HAP-1 (cell line): Measurements from ENCODE around the gene PALLD.
A peak's percentile ranks its signal among the peaks of the same experiment; 100 is the strongest.

Experiments used
- DNase-seq, 2 experiments: peaks; one replicate each; pipeline ENCODE4 v3.0.0-alpha.2; 2016 to 2020; ENCODE audit warnings: low spot score in 2 of 2
- H3K27me3 ChIP-seq: fragments of 250-450 bp; sonication (Bioruptor Pico); 2 replicates; pipeline ENCODE4 v1.5.1; 2020; ENCODE audit warnings: low read depth, mild to moderate bottlenecking, moderate library complexity
- H3K36me3 ChIP-seq: fragments of 250-450 bp; sonication (Bioruptor Pico); replicated peaks from 2 replicates; pipeline ENCODE4 v1.5.1; 2020; ENCODE audit warnings: mild to moderate bottlenecking
- H3K4me1 ChIP-seq: fragments of 250-450 bp; sonication (Bioruptor Pico); 2 replicates; pipeline ENCODE4 v1.5.1; 2020; ENCODE audit warnings: mild to moderate bottlenecking
- H3K4me3 ChIP-seq: fragments of 250-450 bp; sonication (Bioruptor Pico); 2 replicates; pipeline ENCODE4 v1.5.1; 2020; ENCODE audit warnings: mild to moderate bottlenecking, moderate library complexity
- H3K9me3 ChIP-seq: fragments of 250-450 bp; sonication (Bioruptor Pico); 2 replicates; pipeline ENCODE4 v1.5.1; 2020; ENCODE audit warnings: mild to moderate bottlenecking, moderate library complexity
- in situ Hi-C: fragments of 300-500 bp; cut with MboI; formaldehyde crosslinking; loops from 3 replicates; pipeline ENCODE4 v1.14.3; 2020; ENCODE audit warnings: low sequenced_read_pairs, inconsistent platforms, mixed read lengths

PALLD gene

GRCh38 chr4:168859888-168860694 lies 363.2 kb downstream of the PALLD start:
- DNase-seq = no peak
- H3K4me3 ChIP-seq = no peak overlapping the region
- no peaks in the 10 kb centered on the region for H3K27me3 ChIP-seq
- no peaks in the 10 kb centered on the region for H3K4me1 ChIP-seq
- in situ Hi-C loops = no loop called here
- H3K36me3 ChIP-seq = 0 out of 2 replicates have a peak, but pooled peaks cover 5% of the 10 kb centered on the region
- no peaks in the 10 kb centered on the region for H3K9me3 ChIP-seq

GRCh38 chr4:168860827-168861226 lies 364.0 kb downstream of the PALLD start:
- in situ Hi-C loops = no loop called here
- H3K27me3 ChIP-seq = no peaks in the 10 kb centered on the region
- no peaks in the 10 kb centered on the region for H3K4me1 ChIP-seq
- no peaks in the 10 kb centered on the region for H3K9me3 ChIP-seq
- DNase-seq = no peak
- H3K36me3 ChIP-seq = no peaks in the 10 kb centered on the region
- no peak overlapping the region for H3K4me3 ChIP-seq

DNA sequence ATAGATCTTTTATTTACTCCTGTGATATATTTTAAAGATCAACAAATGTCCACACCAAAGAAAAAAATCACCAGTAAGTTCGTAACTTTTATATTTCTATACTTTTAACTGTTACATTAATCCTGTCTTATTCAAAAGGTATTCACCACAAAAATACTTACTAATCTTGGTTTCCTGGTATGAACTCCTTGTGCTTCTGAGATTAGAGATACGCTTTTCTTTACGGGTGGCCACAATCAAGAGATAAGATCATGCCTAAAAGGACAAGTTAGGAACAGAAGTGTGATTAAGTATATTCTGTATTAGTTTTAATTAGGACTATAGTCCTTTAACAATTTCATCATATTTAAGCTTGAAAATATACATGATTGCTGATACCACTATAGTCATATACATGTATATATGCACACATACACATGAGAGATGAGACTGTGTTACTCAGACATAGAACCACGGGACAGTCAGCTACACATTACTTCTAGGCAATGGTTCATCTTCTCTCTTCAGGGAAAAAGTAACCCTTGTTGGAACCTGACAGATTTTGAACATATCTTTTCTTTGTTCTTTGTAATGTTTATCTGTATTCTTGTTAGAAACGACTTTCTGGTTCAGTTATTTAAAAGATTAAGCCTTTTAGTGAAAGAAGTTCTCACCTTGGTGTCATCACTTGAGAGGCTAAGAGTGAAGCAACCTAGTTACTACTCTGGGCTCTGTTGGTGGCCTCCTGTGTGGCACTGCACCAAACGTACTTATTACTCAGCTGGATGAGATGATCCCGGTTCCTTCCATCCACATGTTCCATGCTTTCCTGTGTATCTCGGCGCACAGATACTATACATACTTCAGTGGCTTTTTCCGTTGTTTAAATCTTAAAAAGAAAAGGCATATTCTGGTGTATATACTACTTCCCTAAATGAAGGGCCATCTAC lies 367.1 kb downstream of the PALLD start:
- Histone ChIP-seq H3K36me3 (no peaks in the 10 kb centered on the region), H3K4me1 (no peaks in the 10 kb centered on the region), H3K27me3 (no peaks in the 10 kb centered on the region), H3K4me3 (no peak overlapping the region), H3K9me3 (no peaks in the 10 kb centered on the region)
- no peak for DNase-seq
- in situ Hi-C loops = no loop called here

GRCh38 chr4:168864821-168865541 lies 368.1 kb downstream of the PALLD start:
- peak; percentile 20 to 22 for DNase-seq
- in situ Hi-C loops = no loop called here
- Histone ChIP-seq H3K4me1 (no peaks in the 10 kb centered on the region), H3K9me3 (no peaks in the 10 kb centered on the region), H3K4me3 (no peak overlapping the region), H3K27me3 (no peaks in the 10 kb centered on the region), H3K36me3 (no peaks in the 10 kb centered on the region)

- Histone ChIP-seq H3K9me3 (no peaks in the 10 kb centered on the region), H3K4me1 (no peaks in the 10 kb centered on the region), H3K36me3 (no peaks in the 10 kb centered on the region), H3K27me3 (no peaks in the 10 kb centered on the region), H3K4me3 (no peak overlapping the region)
- in situ Hi-C loops = no loop called here
- no peak for DNase-seq
Observed at GRCh38 chr4:168865854-168866253, 369.0 kb downstream of the PALLD start.

DNA sequence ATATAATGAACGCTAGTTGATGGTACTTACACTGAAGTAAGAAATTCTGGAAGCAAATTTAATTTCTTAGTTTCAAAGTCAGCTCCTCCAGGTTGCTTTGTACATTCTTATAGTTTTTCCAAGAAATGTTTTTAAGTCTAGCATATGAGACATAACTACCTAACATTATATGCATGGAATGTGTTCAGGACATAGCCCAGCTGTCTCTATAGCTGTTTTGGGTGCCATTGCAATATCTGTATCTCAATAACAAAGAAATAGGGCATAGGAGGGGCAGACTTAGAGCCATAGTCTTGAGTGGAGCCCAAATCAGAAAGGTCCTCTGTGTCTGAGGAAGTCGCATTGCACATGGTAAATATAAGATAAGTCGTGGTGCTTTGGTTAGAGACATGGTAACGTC lies 369.8 kb downstream of the PALLD start:
- Histone ChIP-seq H3K36me3 (no peaks in the 10 kb centered on the region), H3K4me1 (peaks cover under 1% of the 10 kb centered on the region; the same call in 1 of the 2 replicates), H3K4me3 (no peak overlapping the region), H3K9me3 (no peaks in the 10 kb centered on the region), H3K27me3 (no peaks in the 10 kb centered on the region)
- in situ Hi-C loops = no loop called here
- DNase-seq = no peak

DNA sequence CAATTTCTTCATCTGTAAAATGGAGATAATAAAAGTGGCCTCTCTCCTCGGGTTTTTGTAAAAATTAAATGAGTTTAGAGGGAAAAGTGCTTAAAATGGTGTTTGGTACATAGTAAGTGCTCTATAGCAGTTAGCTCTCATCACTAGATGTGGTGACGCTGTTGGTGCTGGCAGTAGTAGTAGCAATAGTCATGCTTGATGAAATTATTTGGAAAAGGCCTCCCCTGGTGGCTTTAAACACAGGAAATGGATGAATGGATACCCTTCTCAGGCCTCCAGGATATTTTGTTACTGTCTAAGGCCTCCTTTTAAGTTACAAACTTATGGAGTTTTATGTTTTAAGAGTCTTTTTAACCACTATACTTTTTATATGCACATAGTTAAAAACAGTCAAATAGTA lies 370.3 kb downstream of the PALLD start:
- peaks cover 5% of the 10 kb centered on the region for H3K4me1 ChIP-seq
- H3K9me3 ChIP-seq = no peaks in the 10 kb centered on the region
- DNase-seq = no peak
- in situ Hi-C loops = no loop called here
- no peaks in the 10 kb centered on the region for H3K27me3 ChIP-seq
- 0 out of 2 replicates have a peak, but pooled peaks cover 3% of the 10 kb centered on the region for H3K36me3 ChIP-seq
- H3K4me3 ChIP-seq = no peak overlapping the region

DNA sequence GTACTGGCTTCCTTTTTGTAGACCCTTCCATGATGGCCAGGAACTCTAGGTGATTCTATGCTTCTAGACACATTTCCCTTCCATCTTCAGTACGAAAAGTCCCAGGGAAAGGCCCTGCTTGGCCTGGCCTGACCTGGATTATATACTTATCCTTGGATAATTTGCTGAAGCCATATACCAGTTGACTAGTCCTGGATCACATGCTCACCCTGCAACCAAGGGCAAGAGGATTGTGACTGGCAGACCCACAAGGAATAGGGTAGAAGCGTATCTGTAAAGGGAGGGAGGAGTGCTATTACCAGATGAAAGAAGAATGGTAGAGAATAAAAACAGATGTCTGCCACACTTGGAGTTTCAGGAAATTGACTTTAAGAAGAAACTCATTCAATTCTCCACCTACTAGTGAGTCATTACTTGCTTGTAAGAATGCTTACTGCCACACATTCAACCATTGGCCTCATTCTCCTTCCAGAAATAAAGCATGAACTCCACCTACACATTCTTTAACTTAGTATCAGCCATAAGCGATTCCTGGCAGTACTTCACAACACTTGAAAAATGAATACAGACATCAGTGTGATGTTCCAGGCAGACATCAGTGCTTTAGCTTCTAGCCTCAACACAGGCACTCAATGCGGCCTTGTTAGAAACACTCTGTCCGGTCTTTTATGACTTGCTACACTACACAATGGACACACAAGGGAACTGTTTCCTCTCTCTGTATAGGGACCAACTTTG lies 371.4 kb downstream of the PALLD start:
- Histone ChIP-seq H3K4me3 (no peak overlapping the region), H3K27me3 (no peaks in the 10 kb centered on the region), H3K4me1 (peaks cover 6% of the 10 kb centered on the region), H3K9me3 (no peaks in the 10 kb centered on the region), H3K36me3 (0 out of 2 replicates have a peak, but pooled peaks cover 4% of the 10 kb centered on the region)
- in situ Hi-C loops = no loop called here
- DNase-seq = no peak

DNA sequence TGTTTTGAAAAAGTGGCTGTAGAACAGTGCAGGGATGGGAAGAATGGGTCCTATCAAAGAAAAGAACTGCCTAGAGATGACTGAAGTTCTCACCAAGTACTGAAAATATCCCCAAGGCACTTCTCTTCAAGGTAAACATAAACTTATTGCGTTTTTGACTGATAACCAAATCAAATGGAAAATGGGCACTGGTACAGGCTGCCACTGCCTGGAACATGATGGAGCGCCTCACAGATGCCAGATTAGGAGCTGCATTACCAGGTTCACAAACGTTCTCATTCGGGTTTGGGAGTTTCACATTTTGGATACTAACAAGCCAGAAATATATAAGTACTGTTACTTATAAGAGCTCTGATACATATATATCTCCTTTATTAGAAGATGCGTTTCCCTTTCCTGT lies 371.9 kb downstream of the PALLD start:
- Histone ChIP-seq H3K36me3 (0 out of 2 replicates have a peak, but pooled peaks cover 4% of the 10 kb centered on the region), H3K27me3 (no peaks in the 10 kb centered on the region), H3K4me3 (no peak overlapping the region), H3K9me3 (no peaks in the 10 kb centered on the region), H3K4me1 (peaks cover 6% of the 10 kb centered on the region)
- no peak for DNase-seq
- in situ Hi-C loops = no loop called here

GRCh38 chr4:168870004-168870403 lies 373.2 kb downstream of the PALLD start:
- no peak for DNase-seq
- Histone ChIP-seq H3K4me1 (peaks cover 6% of the 10 kb centered on the region), H3K4me3 (no peak overlapping the region), H3K9me3 (no peaks in the 10 kb centered on the region), H3K27me3 (no peaks in the 10 kb centered on the region), H3K36me3 (0 out of 2 replicates have a peak, but pooled peaks cover 4% of the 10 kb centered on the region)
- in situ Hi-C loops = no loop called here

DNA sequence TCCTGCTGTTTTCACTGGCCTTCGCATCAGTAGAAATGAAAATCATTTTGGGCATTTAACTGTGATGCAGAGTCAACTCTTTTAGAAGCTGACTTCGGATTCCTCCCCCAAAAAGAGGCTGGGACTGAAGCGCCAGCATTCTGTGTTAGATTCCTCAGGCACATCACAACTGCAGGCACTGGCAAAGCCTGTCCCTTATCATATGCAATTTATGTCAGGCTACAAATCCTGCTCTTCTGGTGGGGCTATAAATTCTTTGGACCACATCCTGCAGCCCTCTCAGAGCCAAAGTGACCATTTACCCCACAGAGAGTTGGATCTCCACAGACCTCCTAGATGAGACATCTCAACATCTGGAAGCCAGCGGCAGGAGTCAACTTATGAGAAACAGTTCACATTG lies 374.8 kb downstream of the PALLD start:
- H3K36me3 ChIP-seq = 0 out of 2 replicates have a peak, but pooled peaks cover 4% of the 10 kb centered on the region
- DNase-seq = no peak
- H3K4me1 ChIP-seq = peaks cover 6% of the 10 kb centered on the region
- in situ Hi-C loops = no loop called here
- H3K27me3 ChIP-seq = no peaks in the 10 kb centered on the region
- no peaks in the 10 kb centered on the region for H3K9me3 ChIP-seq
- no peak overlapping the region for H3K4me3 ChIP-seq

DNA sequence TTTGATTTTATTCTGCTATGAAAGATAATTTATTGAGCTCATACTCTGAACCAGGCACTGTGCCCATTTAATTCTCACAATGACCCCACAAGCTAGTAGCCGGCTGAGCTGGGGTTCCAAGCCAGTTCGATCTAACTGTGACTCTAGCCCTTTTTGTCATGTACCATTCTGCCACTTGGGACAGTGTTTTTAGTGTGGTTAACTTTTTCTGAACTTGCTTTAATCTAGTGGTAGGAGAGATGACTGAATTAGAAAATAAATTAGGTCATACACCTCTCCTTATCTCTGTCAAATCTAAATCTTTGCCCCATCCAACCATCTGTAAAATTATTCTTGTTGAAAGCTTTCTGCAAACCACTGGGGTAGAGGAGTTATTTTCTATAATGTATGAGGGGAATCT lies 377.2 kb downstream of the PALLD start:
- peaks cover 13% of the 10 kb centered on the region for H3K36me3 ChIP-seq
- DNase-seq = no peak
- H3K27me3 ChIP-seq = no peaks in the 10 kb centered on the region
- H3K9me3 ChIP-seq = no peaks in the 10 kb centered on the region
- peaks cover 6% of the 10 kb centered on the region for H3K4me1 ChIP-seq
- no peak overlapping the region for H3K4me3 ChIP-seq
- in situ Hi-C loops = no loop called here

DNA sequence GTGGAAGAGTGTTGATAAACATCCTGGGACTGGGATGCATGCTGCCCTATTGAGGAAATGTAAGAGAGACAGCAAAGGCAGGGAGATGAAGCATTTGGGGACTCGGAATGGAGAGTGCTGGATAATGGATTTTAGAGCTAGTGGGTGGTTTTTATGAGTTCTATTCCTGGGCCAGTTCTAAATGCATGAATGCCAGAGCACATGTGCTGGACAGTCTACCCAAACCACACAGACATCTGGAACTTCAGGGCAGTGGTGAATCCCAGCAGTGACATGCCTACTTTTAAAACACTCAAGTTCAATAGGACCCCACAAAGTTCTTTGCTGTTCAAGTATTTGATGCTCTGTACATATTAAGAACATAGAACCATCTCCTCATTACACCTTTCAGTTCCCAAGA lies 379.3 kb downstream of the PALLD start:
- H3K4me1 ChIP-seq = peaks cover 6% of the 10 kb centered on the region
- H3K36me3 ChIP-seq = peaks cover 18% of the 10 kb centered on the region
- in situ Hi-C loops = no loop called here
- DNase-seq = no peak
- H3K9me3 ChIP-seq = no peaks in the 10 kb centered on the region
- no peaks in the 10 kb centered on the region for H3K27me3 ChIP-seq
- H3K4me3 ChIP-seq = no peak overlapping the region
